Skeletal muscle cell (primary cell): ENCODE measurements around the gene EFCAB6.
A peak's percentile ranks its signal among the peaks of the same experiment; 100 is the strongest.

Source experiments
- DNase-seq: peaks from one replicate; pipeline ENCODE4 v3.0.0-alpha.2; 2010; ENCODE audit warnings: low read depth
- H3K4me3 ChIP-seq: 2 replicates; pipeline ENCODE4 v1.5.1; 2011; ENCODE audit warnings: low read depth, mild to moderate bottlenecking, control low read depth, low read length, moderate library complexity

EFCAB6 gene

GRCh38 chr22:43831561-43832392 is 19.7 kb upstream of the EFCAB6 start:
- DNase-seq = no peak
- H3K4me3 ChIP-seq = no peak overlapping the region

- no peak for DNase-seq
Observed at GRCh38 chr22:43830931-43831560, 18.9 kb upstream of the EFCAB6 start.

DNA sequence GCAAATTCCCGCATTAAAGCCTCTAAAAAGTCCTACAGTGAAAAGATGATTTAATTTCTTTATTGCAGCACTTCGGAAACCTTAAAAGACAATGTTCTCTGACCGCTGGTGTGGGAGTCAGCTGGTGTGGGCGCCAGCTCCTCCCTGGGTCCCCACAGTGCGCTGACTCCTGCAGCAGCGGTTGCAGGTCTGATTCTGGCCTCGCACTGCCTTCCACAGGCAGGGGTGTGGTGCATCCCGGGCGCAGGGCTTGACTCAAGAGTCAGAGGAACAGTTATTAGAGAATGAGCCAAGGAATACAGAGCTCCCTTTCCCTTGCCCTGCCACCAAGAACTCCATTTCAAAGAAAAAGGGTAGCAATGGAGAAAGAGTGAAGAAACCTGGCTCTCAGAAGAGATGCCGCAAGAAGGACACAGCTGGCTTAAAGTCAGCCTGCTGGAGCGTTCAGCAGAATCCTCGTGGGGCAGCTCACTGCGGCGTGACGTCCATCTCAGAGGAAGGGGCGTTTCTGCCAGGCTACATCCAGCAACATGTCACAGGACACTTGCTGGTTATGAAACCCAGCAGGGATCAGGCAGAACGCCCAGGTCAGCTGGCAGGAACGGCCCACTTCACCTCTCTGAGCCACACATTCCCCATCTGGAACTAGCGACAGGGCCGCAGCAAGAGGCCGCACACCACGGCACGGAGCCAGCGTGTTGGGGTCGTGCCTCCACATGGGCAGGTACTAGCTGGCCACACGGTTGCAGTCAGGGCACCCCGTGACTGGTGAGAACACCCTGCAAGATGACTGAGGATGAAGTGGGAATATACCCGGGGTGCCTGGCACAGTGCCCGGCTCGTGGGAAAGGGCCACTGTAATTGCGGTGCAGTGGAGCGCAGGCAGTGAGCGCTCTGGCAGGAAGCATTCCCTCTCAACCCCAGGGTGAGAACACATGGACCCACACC is 18.1 kb upstream of the EFCAB6 start:
- no peak overlapping the region for H3K4me3 ChIP-seq
- peak; percentile 39 for DNase-seq

More at GRCh38 chr22:43830931-43831560, 18.9 kb upstream of the EFCAB6 start:
- no peak overlapping the region for H3K4me3 ChIP-seq

DNA sequence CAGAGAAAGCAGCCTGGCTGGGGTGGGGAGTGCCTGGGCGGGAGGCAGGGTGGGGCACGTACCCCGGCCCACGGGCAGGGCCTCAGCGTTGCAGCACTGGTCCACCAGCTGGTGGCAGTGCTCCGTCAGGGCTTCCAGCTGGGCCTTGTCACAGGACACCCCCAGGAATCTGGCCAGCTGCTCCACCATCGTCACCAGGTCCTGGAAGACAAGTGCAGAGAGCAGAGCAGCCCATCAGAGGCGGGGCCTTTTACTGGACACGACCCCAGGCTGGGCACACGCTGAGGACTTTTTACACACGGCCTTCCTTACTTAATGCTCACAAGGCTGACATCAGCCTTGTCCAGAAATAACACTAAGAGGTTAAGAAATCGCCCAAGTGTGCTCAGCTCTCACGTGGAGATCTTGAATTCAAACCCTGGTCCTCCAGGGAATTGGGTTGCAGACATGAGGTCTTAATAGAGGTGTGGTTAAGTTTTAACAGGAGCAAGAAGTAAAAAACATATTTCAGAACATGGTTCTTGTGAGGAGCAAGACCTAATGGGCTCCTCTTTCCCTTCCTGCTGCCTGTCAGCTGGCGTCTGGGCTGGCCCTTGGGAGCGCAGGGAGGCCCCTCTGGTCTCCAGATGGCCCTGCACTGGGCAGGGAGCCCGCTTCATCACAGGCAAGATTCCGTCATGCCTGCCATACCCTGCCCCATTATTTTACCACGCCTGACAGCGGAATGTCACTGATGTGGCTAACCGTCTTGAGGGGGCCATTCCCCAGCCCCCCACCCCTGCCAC is 17.1 kb upstream of the EFCAB6 start:
- peak; percentile 63 for DNase-seq
- no peak overlapping the region for H3K4me3 ChIP-seq

DNA sequence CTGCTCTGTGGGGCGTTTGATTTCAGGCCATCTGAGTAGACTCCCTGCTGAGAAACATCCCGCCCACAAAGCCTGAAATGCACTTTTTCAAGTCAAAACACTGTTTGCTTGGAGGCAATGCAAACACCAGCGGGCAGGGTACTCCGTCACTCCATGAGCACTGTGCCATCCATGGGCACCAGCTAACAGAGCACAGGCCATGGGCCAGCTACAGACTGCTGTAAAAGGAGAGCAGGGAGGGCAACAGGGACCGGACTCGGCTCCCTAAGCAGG is 16.6 kb upstream of the EFCAB6 start:
- DNase-seq = no peak
- H3K4me3 ChIP-seq = no peak overlapping the region

DNA sequence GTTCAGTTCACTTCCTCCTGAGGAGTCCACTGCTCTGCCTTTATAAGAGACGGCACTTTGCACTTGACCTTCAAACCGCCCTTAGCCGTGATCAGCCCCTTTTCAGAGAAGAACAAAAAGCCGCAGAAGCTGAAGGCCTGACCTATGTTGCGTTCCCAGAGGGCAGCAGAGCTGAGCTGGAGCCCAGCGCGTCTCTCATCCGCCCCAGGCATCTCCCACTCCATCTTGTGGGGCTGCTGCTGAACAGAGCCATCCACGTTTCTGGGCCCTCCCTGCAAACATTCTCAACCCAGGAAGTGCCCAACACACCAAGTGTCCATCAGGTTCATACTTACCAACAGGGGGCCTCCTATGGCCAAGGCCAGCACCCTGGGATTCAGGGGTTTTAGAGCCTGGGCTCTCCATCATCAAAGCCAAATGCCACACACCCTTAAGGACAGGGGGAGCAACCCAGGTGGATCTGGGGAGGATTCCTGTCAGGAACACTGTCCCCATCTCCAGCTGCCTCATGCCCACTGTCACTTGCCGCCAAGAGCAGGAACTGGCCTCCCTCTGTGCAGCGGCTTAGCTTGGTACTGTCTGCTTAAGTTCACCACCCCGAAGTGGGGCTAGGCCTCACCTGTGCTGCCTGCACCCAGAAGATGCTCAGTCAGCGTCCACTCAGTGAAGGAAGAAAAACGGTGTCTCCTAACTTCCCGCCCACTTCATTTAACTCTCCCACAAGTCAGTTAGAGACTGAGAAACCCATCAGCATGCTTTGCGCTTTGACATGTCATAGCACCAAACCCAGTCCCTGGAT is 16.0 kb upstream of the EFCAB6 start:
- no peak for DNase-seq
- H3K4me3 ChIP-seq = no peak overlapping the region

- DNase-seq = no peak
- peak overlapping the region; percentile 9 for H3K4me3 ChIP-seq
Observed at GRCh38 chr22:43827003-43827735, 15.1 kb upstream of the EFCAB6 start.

DNA sequence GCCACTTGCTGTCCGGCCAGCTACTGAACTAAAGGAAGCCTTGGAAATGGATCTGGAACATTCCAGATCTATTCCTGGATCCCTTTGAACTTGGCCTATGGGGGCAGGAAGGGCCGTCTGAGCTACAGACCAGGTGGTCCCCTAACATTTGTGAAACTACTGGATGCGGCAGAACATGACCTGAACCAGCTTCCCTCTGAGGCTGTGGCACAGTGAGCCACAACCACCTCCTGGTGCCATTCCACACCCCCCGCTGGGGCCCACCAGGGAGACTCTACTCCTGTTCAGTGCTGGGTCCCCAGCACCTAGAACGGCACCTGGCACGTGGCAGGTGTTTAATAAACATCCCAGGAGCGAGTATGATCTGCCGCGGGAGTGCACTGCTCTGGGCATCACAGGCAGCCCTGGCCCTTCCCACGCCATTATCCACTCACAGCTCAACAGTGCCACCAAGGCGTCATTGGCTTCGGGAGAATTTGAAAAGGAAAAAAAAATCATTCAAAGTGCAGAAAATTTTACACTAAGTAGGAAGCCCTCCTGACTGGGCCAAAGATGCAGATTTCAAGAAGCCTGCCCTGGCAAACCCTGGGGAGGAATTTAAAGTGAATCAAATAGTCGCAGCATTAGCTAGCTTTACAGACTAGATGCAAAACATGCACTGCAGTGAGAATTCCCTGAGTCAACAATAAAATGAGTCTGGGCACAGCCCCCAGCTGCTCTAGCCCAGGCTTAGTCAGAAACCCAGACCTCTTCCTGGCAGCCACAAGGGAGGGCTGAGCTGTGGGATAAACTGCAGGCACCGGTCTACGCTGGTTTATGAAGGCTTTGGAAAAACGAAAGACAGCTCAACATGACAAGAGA is 14.3 kb upstream of the EFCAB6 start:
- peak; percentile 56 for DNase-seq
- peak overlapping the region; percentile 9 for H3K4me3 ChIP-seq

GRCh38 chr22:43825651-43826050 is 13.5 kb upstream of the EFCAB6 start:
- H3K4me3 ChIP-seq = no peak overlapping the region
- no peak for DNase-seq

DNA sequence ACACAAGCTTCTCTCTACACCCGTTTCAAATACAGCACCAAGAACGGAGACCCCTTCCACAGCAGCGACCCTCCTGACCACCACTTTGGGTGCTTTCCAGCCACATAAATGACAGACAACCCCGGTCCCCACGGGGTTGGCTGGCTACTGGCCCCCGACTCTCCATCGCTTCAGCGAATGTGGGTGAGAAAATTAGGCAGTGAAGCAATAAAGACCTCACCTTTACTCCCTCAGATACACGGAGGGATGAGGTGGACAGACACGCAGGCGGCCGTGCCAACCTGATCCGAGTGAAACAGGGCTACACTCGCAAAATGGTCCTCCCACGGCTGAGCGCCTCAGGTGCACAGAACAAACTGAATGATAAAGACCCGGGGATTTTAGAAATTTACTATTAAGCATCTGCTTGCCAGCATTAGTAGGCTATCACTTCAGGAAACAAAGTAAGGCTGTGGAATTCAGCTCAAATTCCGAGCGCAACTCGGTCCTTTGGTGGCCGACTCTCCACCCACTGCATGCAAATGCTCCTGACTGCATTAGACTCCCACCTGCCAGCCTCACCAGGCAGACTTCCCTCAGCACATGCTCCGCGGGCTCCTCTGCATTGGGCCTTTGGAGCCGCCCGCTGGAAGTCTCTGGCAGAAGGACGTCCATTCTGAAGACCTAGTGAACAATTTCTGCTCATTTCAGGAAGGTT is 12.8 kb upstream of the EFCAB6 start:
- H3K4me3 ChIP-seq = no peak overlapping the region
- no peak for DNase-seq

- no peak overlapping the region for H3K4me3 ChIP-seq
- DNase-seq = no peak
Observed at GRCh38 chr22:43823911-43824665, 12.0 kb upstream of the EFCAB6 start.

DNA sequence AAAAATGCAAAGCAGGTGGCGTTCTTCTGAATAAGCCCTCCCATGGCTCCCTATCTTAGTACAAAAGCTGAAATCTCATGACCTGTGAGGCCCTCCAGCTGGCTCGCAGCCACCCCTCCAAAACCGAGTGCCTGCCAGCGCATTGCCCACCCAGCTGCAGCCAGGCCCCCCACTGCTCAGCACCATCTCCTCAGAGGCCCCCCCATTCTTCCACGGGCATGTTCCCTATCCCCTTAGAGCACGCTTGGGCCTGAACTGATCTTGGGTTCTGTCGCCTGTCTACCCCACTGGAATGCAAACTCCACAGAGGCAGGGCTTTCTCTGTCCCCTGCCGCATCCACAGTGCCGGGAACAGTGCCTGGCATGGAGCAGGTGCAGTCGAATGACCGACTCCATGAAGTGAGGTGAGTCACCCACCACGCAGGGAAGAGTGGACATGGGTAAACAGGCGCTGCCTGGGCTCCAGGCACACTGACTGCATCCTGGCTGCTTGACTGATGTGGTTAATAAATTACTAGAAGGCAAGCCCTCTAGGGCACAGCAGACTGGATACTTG is 11.3 kb upstream of the EFCAB6 start:
- no peak overlapping the region for H3K4me3 ChIP-seq
- DNase-seq = no peak

- no peak for DNase-seq
Observed at GRCh38 chr22:43821606-43822425, 9.7 kb upstream of the EFCAB6 start.

GRCh38 chr22:43820651-43821305 is 8.7 kb upstream of the EFCAB6 start:
- no peak overlapping the region for H3K4me3 ChIP-seq
- no peak for DNase-seq

More at GRCh38 chr22:43821606-43822425, 9.7 kb upstream of the EFCAB6 start:
- no peak overlapping the region for H3K4me3 ChIP-seq
